BLaER1 (cell line): ENCODE measurements around the gene DCTN5.

Experiments
- H3K27ac ChIP-seq: shearing (Covaris generic); formaldehyde crosslinking; 2 replicates; pipeline ENCODE4 v1.8.1; 2022
- H3K27me3 ChIP-seq: shearing (Covaris generic); formaldehyde crosslinking; 2 replicates; pipeline ENCODE4 v1.8.1; 2022
- H3K36me3 ChIP-seq: shearing (Covaris generic); formaldehyde crosslinking; 2 replicates; pipeline ENCODE4 v1.8.1; 2022
- H3K4me1 ChIP-seq: shearing (Covaris generic); formaldehyde crosslinking; 2 replicates; pipeline ENCODE4 v1.8.1; 2022
- H3K4me2 ChIP-seq: shearing (Covaris generic); formaldehyde crosslinking; 2 replicates; pipeline ENCODE4 v1.8.1; 2022
- H3K4me3 ChIP-seq: shearing (Covaris generic); formaldehyde crosslinking; 2 replicates; pipeline ENCODE4 v1.8.1; 2022
- H3K9ac ChIP-seq: shearing (Covaris generic); formaldehyde crosslinking; 2 replicates; pipeline ENCODE4 v1.8.1; 2022
- H3K9me3 ChIP-seq: shearing (Covaris generic); formaldehyde crosslinking; 2 replicates; pipeline ENCODE4 v1.8.1; 2022
- H4K20me1 ChIP-seq: shearing (Covaris generic); formaldehyde crosslinking; 2 replicates; pipeline ENCODE4 v1.8.1; 2022
- Cebpa-rat ChIP-seq: shearing (Covaris generic); IDR thresholded peaks from 2 replicates; pipeline ENCODE4 v1.8.1; 2022

The DCTN5 gene

DNA sequence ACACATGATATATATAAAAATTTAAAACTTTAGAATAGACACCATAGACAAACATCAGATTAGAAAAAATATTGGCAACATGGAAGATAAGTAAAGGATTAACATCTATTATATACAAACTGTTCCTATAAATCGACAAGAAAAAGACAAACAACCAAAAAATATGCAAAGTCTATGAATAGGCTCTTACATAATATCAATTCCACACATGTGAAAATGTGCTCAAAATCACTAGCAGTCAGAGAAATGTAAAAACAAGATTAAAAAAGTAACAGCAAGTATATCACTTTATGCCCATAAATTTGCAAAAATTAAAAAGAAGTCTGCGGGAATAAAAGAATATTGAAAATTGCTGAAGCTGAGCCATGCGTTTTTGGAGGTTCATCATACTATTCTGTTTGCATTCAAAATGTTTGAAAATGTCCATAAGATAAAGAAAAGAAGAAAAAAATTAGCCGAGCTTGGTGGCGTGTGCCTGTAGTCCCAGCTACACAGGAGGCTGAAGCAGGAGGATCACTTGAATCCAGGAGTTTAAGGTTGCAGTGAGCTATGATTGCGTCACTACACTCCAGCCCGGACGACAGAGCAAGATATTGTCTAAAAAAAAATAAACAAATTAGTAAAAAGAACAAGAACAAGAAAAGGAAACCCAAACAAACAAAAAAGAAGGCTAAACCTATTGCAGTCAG lies 83.0 kb downstream of the DCTN5 start:
- no peak overlapping the region for H3K27ac ChIP-seq
- no peaks in the 10 kb centered on the region for H3K27me3 ChIP-seq
- TF ChIP-seq Cebpa-rat, result no peak
- no peaks in the 10 kb centered on the region for H4K20me1 ChIP-seq
- H3K9ac ChIP-seq, result no peak overlapping the region
- peaks cover 13% of the 10 kb centered on the region for H3K9me3 ChIP-seq
- no peaks in the 10 kb centered on the region for H3K36me3 ChIP-seq
- H3K4me1 ChIP-seq, result no peaks in the 10 kb centered on the region
- H3K4me3 ChIP-seq, result no peak overlapping the region
- no peak overlapping the region for H3K4me2 ChIP-seq

DNA sequence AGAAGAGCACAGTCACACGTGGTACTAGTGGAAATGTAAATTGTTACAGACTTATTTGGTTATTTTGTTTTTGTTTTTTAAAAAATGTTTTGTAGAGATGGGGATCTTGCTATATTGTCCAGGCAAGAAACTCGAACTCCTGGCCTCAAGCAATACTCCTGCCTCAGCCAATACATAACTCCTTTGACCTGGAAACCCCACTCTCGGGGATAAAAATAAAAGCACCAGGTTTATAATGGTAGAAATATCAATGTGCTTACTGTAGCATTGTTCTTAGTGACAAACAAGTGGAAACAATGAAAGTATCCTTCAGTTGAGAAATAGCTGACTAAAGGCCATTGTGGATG lies 83.5 kb downstream of the DCTN5 start:
- Histone ChIP-seq H3K9me3 (peaks cover 13% of the 10 kb centered on the region), H3K9ac (no peak overlapping the region), H3K27me3 (no peaks in the 10 kb centered on the region), H3K36me3 (no peaks in the 10 kb centered on the region), H3K27ac (no peak overlapping the region), H3K4me1 (no peaks in the 10 kb centered on the region), H3K4me2 (no peak overlapping the region), H4K20me1 (no peaks in the 10 kb centered on the region), H3K4me3 (no peak overlapping the region)
- no peak for TF ChIP-seq Cebpa-rat

DNA sequence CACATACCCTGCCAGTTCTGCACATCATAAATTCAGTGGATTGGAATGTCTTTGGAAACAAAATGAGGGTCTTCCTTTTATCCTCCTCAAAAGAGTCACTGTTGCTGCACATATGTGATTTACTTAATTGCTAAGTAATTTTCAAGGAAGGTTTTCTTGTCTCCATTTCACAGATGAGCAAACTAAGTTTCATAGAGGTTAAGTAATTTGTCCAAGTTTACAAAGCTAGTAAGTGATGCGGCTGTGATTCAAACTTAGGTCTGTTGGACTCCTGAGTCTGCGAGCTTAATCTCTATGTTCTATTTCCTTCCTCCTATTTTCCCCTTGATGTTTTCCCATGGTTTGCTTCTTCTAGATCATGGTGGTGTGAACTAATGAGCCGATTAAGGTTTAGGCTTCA lies 85.4 kb downstream of the DCTN5 start:
- peaks cover 13% of the 10 kb centered on the region for H3K9me3 ChIP-seq
- H3K9ac ChIP-seq, result no peak overlapping the region
- no peaks in the 10 kb centered on the region for H3K4me1 ChIP-seq
- no peak overlapping the region for H3K4me3 ChIP-seq
- H3K4me2 ChIP-seq, result no peak overlapping the region
- no peak for TF ChIP-seq Cebpa-rat
- H3K36me3 ChIP-seq, result no peaks in the 10 kb centered on the region
- H3K27me3 ChIP-seq, result no peaks in the 10 kb centered on the region
- no peaks in the 10 kb centered on the region for H4K20me1 ChIP-seq
- H3K27ac ChIP-seq, result no peak overlapping the region
